PC-9 (cell line): Measurements from ENCODE around the gene MRPS18B.

ENCODE experiments used
- EZH2 ChIP-seq: fragments of 200-600 bp; sonication (generic); IDR thresholded peaks from 2 replicates; pipeline ENCODE4 v1.8.0; 2017; ENCODE audit warnings: antibody characterized with exemption, low read depth
- TF ChIP-seq, protein P1 (sequence below): fragments of 200-600 bp; sonication (generic); conservative IDR thresholded peaks from 2 replicates; pipeline ENCODE4 v1.6.1; 2017; ENCODE audit warnings: mixed run types, antibody characterized with exemption, mild to moderate bottlenecking, moderate library complexity

DNA sequence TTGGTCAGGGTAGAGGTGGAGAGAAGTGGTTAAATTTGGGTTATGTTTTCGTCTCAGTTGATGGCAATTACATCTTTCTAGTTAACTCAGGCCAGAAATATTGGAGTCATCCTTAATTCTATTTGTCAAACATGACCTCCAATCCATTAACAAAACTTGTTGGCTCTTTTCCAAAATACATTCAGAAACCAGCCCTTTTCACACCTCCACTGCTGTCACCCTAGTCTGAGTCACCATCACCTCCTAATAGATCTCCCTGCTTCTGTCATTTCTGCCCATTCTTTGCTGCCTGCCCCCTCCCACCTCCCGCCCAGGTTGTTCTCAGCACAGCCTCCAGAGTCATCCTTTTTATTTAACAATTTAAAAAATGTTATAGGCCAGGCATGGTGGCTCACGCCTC lies 49.4 kb upstream of the MRPS18B start:
- TF ChIP-seq, protein P1, sequence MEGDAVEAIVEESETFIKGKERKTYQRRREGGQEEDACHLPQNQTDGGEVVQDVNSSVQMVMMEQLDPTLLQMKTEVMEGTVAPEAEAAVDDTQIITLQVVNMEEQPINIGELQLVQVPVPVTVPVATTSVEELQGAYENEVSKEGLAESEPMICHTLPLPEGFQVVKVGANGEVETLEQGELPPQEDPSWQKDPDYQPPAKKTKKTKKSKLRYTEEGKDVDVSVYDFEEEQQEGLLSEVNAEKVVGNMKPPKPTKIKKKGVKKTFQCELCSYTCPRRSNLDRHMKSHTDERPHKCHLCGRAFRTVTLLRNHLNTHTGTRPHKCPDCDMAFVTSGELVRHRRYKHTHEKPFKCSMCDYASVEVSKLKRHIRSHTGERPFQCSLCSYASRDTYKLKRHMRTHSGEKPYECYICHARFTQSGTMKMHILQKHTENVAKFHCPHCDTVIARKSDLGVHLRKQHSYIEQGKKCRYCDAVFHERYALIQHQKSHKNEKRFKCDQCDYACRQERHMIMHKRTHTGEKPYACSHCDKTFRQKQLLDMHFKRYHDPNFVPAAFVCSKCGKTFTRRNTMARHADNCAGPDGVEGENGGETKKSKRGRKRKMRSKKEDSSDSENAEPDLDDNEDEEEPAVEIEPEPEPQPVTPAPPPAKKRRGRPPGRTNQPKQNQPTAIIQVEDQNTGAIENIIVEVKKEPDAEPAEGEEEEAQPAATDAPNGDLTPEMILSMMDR: no peak
- TF ChIP-seq EZH2: no peak
